ENCODE measurements around the gene ZMYM2. TPM values are rescaled to one million over a fixed set of nuclear protein-coding genes. Genes with fewer than 3 reads are reported as not detected.
"Not testable (repeated sequence)": the region's sequence is repeated elsewhere in the genome, so short reads cannot be mapped to it uniquely, and the experiment has no call there.

The ZMYM2 gene
- total RNA-seq, 4 donors from 2014 or later, result 60.7 to 75.3 (median 68.1) TPM

- no peaks in the 10 kb centered on the region for H3K27me3 ChIP-seq
- no peak overlapping the region for H3K4me3 ChIP-seq
- peaks cover 0 to 15% (median 0%) of the 10 kb centered on the region in 3 donors for H3K36me3 ChIP-seq
- 86 to 94% methylated on average over 10 of the region's 10 CpGs for WGBS, 2 donors
- peaks cover 0 to 49% (median 26%) of the 10 kb centered on the region in 4 donors for H3K4me1 ChIP-seq
- no peak overlapping the region for H3K27ac ChIP-seq
- TF ChIP-seq CTCF (IDR thresholded peaks at IDR 0.05), result no peak
- no peak for DNase-seq (ENCODE audit: low spot score in 2 of 2)
- no peaks in the 10 kb centered on the region for H3K9me3 ChIP-seq
Observed at GRCh38 chr13:19962894-19963293, 4.4 kb downstream of the ZMYM2 start.

GRCh38 chr13:19967621-19968020, 9.1 kb downstream of the ZMYM2 start:
- 92 to 96% methylated on average over 3 of the region's 3 CpGs for WGBS, 2 donors

GRCh38 chr13:19974498-19975009, 16.0 kb downstream of the ZMYM2 start:
- Histone ChIP-seq H3K36me3 (peaks cover 0 to 57% (median 0%) of the 10 kb centered on the region in 3 donors), H3K9me3 (peaks cover 0 to 13% (median 6%) of the 10 kb centered on the region in 4 donors), H3K4me1 (peaks cover 0 to 12% (median 0%) of the 10 kb centered on the region in 4 donors)
- not testable (repeated sequence) for H3K4me3 ChIP-seq; H3K27me3 ChIP-seq; H3K27ac ChIP-seq; DNase-seq (ENCODE audit: low spot score in 2 of 2)
- WGBS, 2 donors, result 94 to 96% methylated on average over 7 of the region's 7 CpGs

More at GRCh38 chr13:19967621-19968020, 9.1 kb downstream of the ZMYM2 start:
- no peak overlapping the region for H3K27ac ChIP-seq
- H3K36me3 ChIP-seq, result peaks cover 0 to 22% (median 0%) of the 10 kb centered on the region in 3 donors
- no peak for DNase-seq (ENCODE audit: low spot score in 2 of 2)
- H3K27me3 ChIP-seq, result no peaks in the 10 kb centered on the region
- TF ChIP-seq POLR2A (IDR thresholded peaks at IDR 0.05) (no peak), CTCF (IDR thresholded peaks at IDR 0.05) (no peak), EP300 (IDR thresholded peaks at IDR 0.05) (no peak)
- H3K4me1 ChIP-seq, result peaks cover 0 to 41% (median 9%) of the 10 kb centered on the region in 4 donors
- H3K9me3 ChIP-seq, result no peaks in the 10 kb centered on the region
- no peak overlapping the region for H3K4me3 ChIP-seq

GRCh38 chr13:19978831-19979437, 20.4 kb downstream of the ZMYM2 start:
- TF ChIP-seq CTCF (IDR thresholded peaks at IDR 0.05) (no peak), POLR2A (IDR thresholded peaks at IDR 0.05) (no peak), EP300 (IDR thresholded peaks at IDR 0.05) (no peak)
- Histone ChIP-seq H3K36me3 (peaks cover 0 to 62% (median 0%) of the 10 kb centered on the region in 3 donors), H3K4me3 (no peak overlapping the region), H3K27me3 (no peaks in the 10 kb centered on the region), H3K4me1 (no peaks in the 10 kb centered on the region), H3K27ac (no peak overlapping the region), H3K9me3 (peaks cover 0 to 16% (median 7%) of the 10 kb centered on the region in 4 donors)
- DNase-seq (ENCODE audit: low spot score in 2 of 2), result no peak
- WGBS, 2 donors, result 85 to 99% methylated on average over 4 of the region's 4 CpGs

GRCh38 chr13:19981685-19982238, 23.2 kb downstream of the ZMYM2 start:
- TF ChIP-seq CTCF (IDR thresholded peaks at IDR 0.05), result no peak
- TF ChIP-seq EP300 (IDR thresholded peaks at IDR 0.05), result no peak
- TF ChIP-seq POLR2A (IDR thresholded peaks at IDR 0.05), result no peak
- DNase-seq (ENCODE audit: low spot score in 2 of 2), result no peak
- H3K4me3 ChIP-seq, result no peak overlapping the region
- H3K4me1 ChIP-seq, result peaks cover 0 to 4% (median 0%) of the 10 kb centered on the region in 4 donors
- H3K36me3 ChIP-seq, result peaks cover 0 to 44% (median 0%) of the 10 kb centered on the region in 3 donors
- peaks cover 0 to 16% (median 7%) of the 10 kb centered on the region in 4 donors for H3K9me3 ChIP-seq
- H3K27ac ChIP-seq, result no peak overlapping the region
- H3K27me3 ChIP-seq, result no peaks in the 10 kb centered on the region
- WGBS, 2 donors, result 86 to 87% methylated on average over 3 of the region's 3 CpGs
